DND-41 (cell line): ENCODE measurements around the gene OCA2.

Experiments used
- ATAC-seq: fragments of 200-7000 bp; cut with Tn5 transposase; 3 replicates; pipeline ENCODE4 v1.9.1; 2021; ENCODE audit warnings: low read depth; ENCODE audit not compliant: insufficient read depth
- DNase-seq: peaks from one replicate; pipeline ENCODE4 v3.0.0-alpha.2; 2020
- H2AFZ ChIP-seq: 2 replicates; pipeline ENCODE4 v1.6.0; 2012; ENCODE audit warnings: low read depth, low read length
- H3K27ac ChIP-seq: 2 replicates; pipeline ENCODE4 v1.5.1; 2012; ENCODE audit warnings: low read length, inconsistent platforms
- H3K27me3 ChIP-seq: fragments of 200-600 bp; sonication (generic); 2 replicates; pipeline ENCODE4 v1.6.0; 2012; ENCODE audit warnings: low read length, mild to moderate bottlenecking, inconsistent platforms; ENCODE audit not compliant: insufficient read depth, poor library complexity
- H3K36me3 ChIP-seq: 2 replicates; pipeline ENCODE4 v1.5.1; 2012; ENCODE audit warnings: low read length, inconsistent platforms; ENCODE audit not compliant: insufficient read depth
- H3K4me1 ChIP-seq: 2 replicates; pipeline ENCODE4 v1.5.1; 2012; ENCODE audit warnings: mild to moderate bottlenecking, low read length; ENCODE audit not compliant: insufficient read depth
- H3K4me2 ChIP-seq: 2 replicates; pipeline ENCODE4 v1.6.0; 2012; ENCODE audit warnings: mild to moderate bottlenecking, moderate library complexity, low read length, inconsistent platforms; ENCODE audit not compliant: insufficient read depth
- H3K4me3 ChIP-seq, 2 experiments: fragments of 200-600 bp in 1 of 2; shearing (Covaris generic) in 1 of 2; 2 replicates each; pipeline ENCODE4 v1.5.1; 2012 to 2016; ENCODE audit warnings: inconsistent platforms in 2 of 2, low read length in 2 of 2, mild to moderate bottlenecking in 2 of 2, low read depth in 1 of 2, moderate library complexity in 1 of 2
- H3K79me2 ChIP-seq: 2 replicates; pipeline ENCODE4 v1.6.0; 2012; ENCODE audit warnings: low read length, inconsistent platforms; ENCODE audit not compliant: insufficient read depth
- H3K9ac ChIP-seq: 2 replicates; pipeline ENCODE4 v1.6.0; 2012; ENCODE audit warnings: low read depth, mild to moderate bottlenecking, inconsistent platforms, low read length, moderate library complexity
- H3K9me3 ChIP-seq: 2 replicates; pipeline ENCODE4 v1.5.1; 2012; ENCODE audit warnings: low read length, moderate library complexity, mild to moderate bottlenecking, inconsistent platforms; ENCODE audit not compliant: insufficient read depth, severe bottlenecking
- H4K20me1 ChIP-seq: 2 replicates; pipeline ENCODE4 v1.6.0; 2012; ENCODE audit warnings: low read length; ENCODE audit not compliant: insufficient read depth
- EZH2 ChIP-seq: IDR thresholded peaks from 3 replicates; pipeline ENCODE4 v1.6.1; 2012; ENCODE audit warnings: borderline replicate concordance, low read depth, mild to moderate bottlenecking, moderate library complexity, low read length, inconsistent platforms; ENCODE audit not compliant: severe bottlenecking
- TF ChIP-seq, protein P1 (sequence below): IDR thresholded peaks from 2 replicates; pipeline ENCODE4 v1.5.1; 2012; ENCODE audit warnings: borderline replicate concordance, low read length, moderate library complexity, mild to moderate bottlenecking; ENCODE audit not compliant: poor library complexity, severe bottlenecking; ENCODE audit errors: extremely low read depth

Gene OCA2

DNA sequence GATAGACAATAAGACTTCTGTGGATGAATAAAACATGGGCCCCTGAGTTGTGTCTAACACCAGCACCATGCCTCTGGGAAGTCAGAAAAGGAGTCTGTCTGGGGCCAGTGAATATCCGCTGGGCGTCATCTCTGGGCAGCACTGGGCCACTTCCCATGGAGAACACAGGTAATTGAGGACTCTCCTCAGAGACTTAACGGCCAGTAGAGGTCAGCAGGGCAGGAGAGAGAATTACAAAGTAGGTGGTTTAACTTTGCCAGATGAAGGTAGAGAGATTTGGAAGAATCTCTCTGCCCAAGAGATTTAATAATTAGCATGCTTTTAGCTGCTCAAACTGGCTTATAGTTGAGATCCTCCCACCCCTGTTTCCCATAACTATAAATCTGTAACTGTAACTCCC lies 65.7 kb downstream of the OCA2 start:
- no peaks in the 10 kb centered on the region for H3K27me3 ChIP-seq
- no peak overlapping the region for H3K9ac ChIP-seq
- no peak for DNase-seq
- no peak overlapping the region for H3K4me2 ChIP-seq
- no peaks in the 10 kb centered on the region for H3K79me2 ChIP-seq
- H3K36me3 ChIP-seq = no peaks in the 10 kb centered on the region
- H4K20me1 ChIP-seq = no peaks in the 10 kb centered on the region
- TF ChIP-seq, protein P1, sequence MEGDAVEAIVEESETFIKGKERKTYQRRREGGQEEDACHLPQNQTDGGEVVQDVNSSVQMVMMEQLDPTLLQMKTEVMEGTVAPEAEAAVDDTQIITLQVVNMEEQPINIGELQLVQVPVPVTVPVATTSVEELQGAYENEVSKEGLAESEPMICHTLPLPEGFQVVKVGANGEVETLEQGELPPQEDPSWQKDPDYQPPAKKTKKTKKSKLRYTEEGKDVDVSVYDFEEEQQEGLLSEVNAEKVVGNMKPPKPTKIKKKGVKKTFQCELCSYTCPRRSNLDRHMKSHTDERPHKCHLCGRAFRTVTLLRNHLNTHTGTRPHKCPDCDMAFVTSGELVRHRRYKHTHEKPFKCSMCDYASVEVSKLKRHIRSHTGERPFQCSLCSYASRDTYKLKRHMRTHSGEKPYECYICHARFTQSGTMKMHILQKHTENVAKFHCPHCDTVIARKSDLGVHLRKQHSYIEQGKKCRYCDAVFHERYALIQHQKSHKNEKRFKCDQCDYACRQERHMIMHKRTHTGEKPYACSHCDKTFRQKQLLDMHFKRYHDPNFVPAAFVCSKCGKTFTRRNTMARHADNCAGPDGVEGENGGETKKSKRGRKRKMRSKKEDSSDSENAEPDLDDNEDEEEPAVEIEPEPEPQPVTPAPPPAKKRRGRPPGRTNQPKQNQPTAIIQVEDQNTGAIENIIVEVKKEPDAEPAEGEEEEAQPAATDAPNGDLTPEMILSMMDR = no peak
- TF ChIP-seq EZH2 = no peak
- no peaks in the 10 kb centered on the region for H3K4me1 ChIP-seq
- no peaks in the 10 kb centered on the region for H3K9me3 ChIP-seq
- no peak overlapping the region for H3K27ac ChIP-seq
- H2AFZ ChIP-seq = no peak overlapping the region
- ATAC-seq = no peak
- no peak overlapping the region for H3K4me3 ChIP-seq

DNA sequence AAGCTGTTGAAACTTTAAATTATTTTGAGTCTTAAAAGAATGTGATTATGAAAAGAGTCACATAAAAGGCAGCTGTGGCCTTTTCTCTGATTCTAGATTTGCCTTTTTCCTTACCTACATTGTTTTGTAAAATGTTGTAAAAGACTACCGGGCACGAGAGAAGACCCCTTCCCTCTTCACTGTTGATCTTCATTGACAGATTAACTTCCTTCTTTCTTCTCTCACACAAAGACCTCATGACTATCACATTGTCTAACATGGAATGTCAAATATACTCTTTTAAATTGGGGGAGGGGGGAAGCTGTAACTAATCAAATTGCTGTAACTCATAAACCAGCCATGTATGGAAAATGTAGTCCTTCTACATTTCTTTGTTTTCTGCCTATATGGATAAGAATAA lies 68.3 kb downstream of the OCA2 start:
- H3K79me2 ChIP-seq = no peaks in the 10 kb centered on the region
- DNase-seq (no peak), ATAC-seq (no peak)
- H3K4me1 ChIP-seq = no peaks in the 10 kb centered on the region
- no peak overlapping the region for H2AFZ ChIP-seq
- no peaks in the 10 kb centered on the region for H3K9me3 ChIP-seq
- H3K27me3 ChIP-seq = no peaks in the 10 kb centered on the region
- no peaks in the 10 kb centered on the region for H4K20me1 ChIP-seq
- H3K36me3 ChIP-seq = no peaks in the 10 kb centered on the region
- no peak overlapping the region for H3K27ac ChIP-seq
- H3K9ac ChIP-seq = no peak overlapping the region
- H3K4me3 ChIP-seq = no peak overlapping the region
- no peak overlapping the region for H3K4me2 ChIP-seq
- no peak for TF ChIP-seq EZH2
- TF ChIP-seq, protein P1 = no peak

DNA sequence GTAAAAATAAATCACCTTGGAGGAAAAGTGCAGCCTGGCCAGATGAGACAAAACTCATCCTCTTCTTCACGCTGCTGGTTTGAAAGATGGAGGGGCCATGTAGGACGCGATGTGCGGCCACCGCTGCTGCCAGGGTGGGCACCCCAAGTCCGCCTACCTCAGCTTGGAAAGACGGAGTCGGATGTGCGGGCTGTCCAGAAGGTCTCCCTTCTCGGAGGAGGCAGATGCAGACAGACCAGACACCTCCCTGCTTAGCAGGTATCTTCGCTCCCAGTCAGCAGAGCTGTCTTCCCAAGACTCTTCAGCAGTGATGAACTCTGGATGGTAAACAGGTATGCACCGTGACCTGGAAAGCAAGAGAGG lies 71.4 kb downstream of the OCA2 start:
- Histone ChIP-seq H3K36me3 (no peaks in the 10 kb centered on the region), H4K20me1 (no peaks in the 10 kb centered on the region), H3K27ac (no peak overlapping the region), H3K4me1 (no peaks in the 10 kb centered on the region), H3K9ac (no peak overlapping the region), H3K9me3 (no peaks in the 10 kb centered on the region), H3K4me2 (no peak overlapping the region), H3K79me2 (no peaks in the 10 kb centered on the region), H3K27me3 (no peaks in the 10 kb centered on the region), H2AFZ (no peak overlapping the region), H3K4me3 (no peak overlapping the region)
- no peak for DNase-seq
- TF ChIP-seq, protein P1 = no peak
- no peak for TF ChIP-seq EZH2
- no peak for ATAC-seq
